T follicular helper cell (primary cell): ENCODE results near the gene STX18.

ENCODE experiments used
- DNase-seq: peaks from one replicate; pipeline ENCODE4 v3.0.0-alpha.2; 2020; ENCODE audit warnings: low read depth

Gene STX18

DNA sequence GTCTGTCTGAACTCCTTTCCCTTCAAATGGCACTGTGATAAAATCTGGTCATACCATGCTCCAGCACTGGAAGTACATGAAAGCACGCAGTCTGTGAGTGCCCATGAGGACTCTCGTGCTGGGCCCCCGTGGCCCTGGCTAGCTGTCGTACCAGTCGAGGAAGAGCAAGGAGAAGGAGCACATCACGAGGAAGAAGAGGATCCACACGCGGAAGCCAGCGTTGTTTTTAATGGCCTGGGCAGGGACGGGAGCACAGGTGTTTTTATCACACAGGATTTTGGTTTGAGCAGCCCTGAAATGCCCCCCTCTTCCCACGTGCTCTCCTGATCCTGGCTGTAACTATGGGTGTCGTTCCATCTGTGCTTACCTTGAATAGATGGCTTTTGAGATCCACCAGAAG lies 122.0 kb downstream of the STX18 start:
- no peak for DNase-seq

DNA sequence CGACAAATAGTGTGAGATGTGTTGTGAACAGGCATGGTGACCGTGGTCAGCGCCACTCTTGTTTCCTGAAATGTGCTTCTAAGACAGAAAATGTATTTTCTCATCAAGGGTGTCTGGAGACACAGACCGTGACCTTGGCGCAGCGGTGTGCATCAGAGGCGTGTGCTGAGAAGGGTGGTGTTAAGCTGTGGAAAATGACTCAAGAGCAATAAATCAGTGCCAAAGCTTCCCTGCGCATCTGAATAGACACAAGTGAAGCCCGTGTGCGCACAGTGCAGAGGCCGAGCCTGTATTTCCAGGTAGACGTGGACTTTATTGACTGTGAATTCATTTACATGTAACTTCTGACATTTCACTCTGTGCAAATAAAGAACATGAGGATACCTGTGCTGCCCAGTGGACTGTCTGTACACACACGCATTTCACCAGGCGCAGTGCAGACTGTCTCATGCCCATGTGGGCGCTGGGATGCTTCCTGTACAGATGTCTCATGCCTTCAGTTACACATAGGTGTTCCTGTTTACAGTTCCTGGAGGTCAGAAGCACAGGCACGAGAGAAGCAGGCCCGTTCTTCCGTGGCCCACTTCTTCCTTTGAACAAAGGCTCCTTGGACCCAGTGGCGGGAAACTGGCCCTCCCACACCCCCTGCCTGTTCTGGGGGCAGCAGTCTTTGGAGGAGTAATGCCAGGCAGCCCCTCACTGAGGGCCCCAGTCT lies 123.0 kb downstream of the STX18 start:
- no peak for DNase-seq

DNA sequence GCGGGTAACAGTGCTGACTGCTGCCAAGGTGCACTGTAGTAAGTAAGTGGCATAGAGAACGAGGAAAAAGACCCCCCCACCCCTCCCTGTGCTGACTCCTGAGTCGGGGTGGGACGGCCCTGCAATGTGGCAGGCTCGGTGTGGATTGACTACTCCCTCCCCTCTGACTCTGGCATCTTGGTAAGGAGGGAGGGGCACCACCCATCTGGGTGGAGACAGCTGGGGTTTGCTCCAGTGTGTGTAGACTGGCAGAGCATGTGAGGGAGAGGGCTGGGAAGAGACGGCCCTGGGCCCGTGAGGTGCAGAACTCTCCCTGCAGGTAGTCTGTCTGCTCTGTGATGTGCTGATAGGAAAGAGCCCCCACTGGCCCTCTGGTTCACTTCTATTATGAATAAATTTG lies 124.0 kb downstream of the STX18 start:
- DNase-seq: no peak

DNA sequence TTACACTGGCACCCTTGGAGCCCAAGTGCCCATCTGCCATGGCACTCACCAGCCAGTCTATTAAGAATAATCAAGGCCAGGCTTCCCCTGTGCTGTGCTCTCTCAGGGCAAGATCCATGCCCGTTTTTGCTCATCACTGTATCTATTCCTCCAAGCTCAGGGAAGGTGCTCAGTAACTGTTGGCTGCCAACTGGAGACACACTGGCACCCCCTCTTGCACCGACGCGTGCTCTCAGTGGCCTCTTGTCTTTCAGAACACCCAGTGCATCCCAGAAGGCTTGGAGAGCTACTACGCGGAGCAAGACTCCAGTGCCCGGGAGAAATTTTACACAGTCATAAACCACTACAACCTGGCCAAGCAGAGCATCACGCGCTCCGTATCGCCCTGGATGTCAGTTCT lies 124.9 kb downstream of the STX18 start:
- DNase-seq: no peak

DNA sequence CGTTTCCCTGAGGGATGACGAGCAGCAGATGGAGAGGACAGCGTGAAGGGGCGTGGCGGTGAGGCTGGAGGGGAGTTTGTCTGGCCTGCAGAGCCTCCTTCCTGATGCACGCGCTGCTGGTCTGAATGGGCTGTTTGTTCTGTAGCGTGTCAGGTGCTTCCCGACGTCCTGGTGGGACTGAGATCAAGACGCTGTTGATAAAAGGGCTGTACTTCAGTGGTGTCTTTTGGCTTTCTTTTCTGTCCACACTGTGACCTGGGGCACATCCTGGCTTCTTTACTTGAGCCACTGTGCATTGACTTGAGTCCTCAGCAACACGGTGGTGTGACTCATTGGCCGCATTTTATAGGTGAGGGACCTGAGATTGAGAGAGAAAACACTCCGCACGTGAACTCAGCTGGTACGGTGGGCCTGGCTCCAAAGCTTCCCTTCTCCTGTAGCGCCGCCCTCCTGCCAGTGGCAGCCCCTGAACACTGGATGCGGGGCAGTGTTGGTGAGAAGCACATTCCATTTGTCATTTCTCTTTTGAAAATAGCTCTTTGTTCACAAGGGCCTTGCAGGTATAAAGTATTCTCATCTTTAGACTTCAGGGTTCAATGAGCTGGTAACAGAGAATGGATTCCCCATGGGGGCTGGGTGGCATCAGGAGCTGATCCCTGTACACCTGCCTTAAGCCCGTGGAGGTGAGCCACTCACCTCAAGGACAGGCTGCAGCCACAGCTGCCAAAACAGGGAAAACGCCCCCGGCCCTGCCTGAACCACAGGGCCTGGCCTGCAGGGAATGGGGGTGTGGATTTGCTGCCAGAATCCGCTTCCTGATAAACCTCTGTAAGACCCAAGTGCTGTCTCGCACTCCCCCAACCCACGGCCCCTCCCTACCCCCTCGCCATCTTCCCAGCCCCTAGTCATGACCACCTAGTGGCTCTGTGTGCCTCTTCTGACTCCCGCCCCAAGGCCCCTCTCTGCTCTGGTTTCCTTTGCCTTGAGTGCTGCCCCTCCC lies 125.7 kb downstream of the STX18 start:
- no peak for DNase-seq

DNA sequence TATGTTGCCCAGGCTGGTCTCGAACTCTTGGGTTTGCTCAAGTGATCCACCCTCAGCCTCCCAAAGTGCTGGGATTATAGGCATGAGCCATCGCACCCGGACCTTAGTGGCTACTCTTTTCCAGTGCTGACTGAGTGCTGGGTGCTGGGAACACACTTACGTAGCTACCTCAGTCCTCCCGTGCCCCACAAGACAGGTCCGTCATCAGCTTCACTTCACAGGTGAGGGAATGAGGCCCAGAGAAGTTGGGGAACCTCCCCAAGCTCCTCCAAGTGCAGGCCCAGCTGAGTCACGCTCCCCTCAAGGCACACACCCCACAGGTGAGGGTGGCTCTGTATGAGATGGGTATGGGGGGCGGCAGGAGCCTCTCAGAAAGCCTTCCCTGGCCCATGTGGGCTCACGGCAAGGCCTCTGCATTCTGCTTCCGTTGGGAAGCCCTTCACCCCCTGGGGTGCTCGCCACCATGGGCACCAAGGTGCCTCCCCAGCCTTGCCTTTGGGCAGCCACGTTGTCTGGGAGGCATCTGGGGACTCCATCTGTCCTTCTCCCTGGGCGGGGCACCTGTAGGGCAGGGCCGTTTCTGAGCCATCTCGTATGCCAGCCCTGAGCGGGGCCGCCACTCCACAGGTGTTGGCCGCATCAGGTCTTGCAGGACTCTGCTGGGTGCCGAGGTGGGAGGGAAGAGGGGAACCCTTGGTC lies 126.6 kb downstream of the STX18 start:
- DNase-seq: no peak

DNA sequence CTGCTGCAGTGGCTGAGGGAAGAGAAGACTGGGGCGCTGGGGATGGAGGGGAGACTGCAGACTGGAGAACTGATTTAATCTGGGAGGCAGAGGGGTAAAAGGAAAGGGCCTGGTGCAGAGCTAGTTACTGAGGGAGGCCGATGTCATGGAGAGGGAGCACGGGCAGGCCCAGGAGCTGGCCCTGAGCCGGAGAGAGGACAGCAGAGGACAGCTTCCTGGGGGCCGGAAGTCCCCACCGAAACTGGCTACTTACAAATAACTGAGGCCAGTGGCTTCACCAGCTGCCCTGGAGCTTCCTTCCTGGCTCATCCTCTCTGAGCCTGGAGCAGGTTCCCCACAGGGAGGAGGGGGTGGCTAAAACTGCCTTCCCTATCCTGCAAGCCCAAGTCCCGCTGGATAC lies 128.0 kb downstream of the STX18 start:
- DNase-seq: no peak

DNA sequence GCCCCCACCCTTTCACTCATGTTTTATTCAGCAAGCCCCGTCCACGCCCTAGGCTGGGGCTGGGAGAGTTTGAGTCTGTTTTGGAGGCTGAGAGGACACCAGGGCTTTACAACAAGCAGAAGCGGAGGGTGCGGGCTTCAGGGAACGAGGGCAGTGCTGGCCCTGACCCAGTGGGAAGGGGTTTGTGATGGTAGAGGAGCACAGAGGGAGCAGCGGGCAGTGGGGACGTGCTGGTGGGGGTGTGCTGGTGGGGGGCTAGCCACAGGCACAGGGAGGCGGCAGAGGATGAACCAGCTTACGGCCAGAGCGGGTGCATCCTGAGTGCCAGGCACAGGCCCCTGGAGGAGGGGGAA lies 128.5 kb downstream of the STX18 start:
- no peak for DNase-seq

DNA sequence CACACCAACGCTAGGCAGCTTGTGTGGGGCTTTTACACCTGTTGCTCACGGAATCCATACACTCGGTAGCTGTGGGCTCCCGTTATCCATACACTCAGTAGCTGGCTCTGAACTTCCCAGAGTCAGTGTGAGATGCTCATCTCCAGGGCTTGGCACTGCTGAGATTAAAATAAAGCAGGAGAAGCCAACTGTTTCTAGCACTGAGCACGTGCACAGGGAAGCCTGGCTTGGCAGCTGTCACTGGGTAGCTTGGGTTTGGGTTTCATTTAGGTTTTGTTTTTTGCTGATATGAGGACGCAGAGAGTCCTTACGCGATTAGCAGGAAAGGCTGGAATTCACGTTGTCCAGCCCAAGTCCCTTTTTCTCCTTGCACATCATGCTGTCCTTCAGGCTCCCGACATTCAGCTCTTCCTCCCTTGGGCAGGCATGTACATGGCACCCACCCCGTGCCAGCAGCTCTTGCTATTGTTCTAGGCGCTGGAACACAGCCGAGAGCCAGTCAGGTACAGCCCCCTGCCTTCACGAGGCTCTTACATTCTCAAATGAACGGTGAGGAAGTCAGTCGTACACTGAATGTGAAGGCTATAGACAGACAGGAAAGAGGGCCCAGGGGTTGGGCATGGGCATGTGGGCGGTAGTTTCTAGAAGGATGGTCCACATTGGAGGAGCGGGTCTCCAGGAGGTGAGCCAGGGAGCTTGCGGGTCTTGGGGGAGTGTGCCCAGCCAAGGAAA lies 129.0 kb downstream of the STX18 start:
- DNase-seq: no peak

DNA sequence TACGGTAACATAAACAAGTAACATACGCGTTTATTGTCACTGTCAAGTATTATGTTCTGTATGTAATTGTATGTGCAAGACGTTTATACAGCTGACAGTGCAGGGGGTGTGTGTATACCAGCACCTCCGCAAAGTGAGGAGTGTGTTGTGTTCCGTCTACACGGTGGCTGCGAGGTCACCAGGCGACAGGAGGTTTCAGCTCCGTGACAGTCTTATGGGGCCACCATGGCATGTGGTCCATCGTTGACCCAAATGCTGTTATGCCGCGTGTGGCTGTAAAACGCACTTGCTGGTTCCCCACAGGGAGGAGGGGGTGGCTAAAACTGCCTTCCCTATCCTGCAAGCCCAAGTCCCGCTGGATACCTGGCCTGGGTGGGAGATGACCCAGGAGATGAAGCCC lies 129.9 kb downstream of the STX18 start:
- DNase-seq: no peak

DNA sequence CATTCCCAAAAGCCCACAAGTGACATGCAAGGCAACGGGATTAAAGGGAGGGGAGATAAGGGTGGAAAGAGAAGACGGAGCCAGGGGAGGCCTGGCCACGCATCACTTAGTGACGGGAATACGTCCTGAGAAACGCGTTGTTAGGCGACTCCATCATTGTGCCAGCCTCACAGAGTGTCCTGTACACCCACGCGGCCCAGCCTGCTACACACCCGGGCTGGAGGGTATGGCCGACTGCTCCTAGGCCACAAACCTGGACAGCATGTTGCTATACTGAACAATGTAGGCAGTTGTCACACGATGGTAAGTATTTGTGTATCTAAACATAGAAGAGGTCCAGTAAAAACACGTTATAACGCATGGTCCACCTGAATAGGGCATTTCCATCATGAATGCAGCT lies 131.6 kb downstream of the STX18 start:
- no peak for DNase-seq

DNA sequence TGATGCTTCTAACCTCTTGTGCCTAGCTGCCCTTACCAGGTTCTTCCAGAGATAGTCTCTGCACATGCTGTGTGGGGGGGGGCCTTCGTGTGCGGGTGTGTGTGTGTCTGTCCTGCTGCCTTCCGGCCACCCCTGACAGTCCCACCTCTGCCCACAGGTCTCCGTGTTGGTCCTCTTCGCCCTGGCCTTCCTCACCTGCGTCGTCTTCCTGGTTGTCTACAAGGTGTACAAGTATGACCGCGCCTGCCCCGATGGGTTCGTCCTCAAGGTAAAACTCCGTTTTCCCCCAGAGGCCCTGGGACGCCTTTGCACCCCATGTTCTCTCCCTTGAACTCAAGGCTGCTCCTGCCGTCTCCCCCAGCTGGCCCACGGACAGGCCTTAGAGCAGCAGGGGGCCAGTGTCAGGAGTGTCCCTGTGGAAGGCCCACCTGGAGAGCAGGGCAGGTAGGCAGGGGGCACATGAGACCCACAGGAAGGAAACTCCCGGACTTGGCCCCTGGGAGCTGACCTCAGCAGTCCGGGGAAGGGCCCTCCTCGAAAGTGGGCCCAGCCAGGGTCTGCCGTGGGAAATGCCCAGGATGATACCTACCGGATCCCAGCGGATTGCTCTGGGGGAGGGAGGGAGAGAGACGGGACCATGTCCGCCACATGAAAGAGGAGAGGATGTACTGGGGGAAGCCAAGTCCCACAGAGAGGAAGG lies 132.3 kb downstream of the STX18 start:
- no peak for DNase-seq

DNA sequence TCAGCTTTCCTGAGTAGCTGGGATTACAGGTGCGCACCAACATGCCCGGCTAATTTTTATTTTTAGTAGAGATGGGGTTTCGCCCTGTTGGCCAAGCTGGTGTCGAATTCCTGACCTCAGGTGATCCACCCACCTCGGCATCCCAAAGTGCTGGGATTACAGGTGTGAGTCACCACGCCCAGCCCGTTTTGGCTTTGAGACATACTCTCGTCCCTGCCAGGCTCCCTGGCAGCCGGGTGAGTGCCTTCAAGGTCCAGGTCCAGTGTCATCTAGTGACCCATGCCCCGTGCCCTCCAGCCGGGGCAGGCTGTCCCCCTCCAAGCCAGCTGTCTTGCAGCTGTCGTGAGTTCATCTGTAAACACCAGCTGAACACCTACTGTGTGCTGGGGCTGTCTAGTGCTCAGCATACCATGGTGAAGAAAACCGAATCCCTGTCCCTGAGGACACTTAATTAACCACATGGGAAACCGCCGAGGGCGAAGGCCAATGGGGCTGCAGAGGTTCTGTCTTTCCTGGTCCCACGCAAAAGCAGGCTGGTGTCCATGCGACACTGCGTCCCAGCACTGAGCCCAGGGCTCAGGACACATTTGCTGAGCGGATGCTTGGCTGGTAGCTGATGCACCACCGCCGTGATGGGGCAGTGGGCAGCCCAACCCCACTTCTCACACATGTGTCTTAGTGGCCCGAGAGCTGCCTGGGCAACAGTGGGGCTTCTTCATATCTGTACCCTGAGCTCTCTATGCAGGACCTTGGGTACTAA lies 133.1 kb downstream of the STX18 start:
- no peak for DNase-seq

DNA sequence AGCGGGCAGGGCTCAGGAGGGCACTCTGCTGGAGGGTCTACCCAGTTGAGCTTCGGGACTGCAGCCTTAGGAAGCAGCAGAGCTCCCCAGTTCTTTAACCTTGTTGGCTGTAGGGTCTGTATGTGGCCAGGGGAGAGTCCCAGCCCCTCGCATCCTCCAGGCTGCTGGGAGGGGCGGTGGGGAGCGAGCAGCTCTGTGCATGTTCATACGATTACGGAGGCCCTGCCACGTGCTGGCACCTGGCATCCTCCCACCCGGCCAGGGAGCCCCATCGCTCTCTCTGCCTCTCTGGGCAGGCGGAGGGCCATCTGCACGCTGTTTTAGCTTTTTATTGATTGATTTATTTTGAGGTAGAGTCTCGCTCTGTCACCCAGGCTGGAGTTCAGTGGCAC lies 133.7 kb downstream of the STX18 start:
- no peak for DNase-seq

DNA sequence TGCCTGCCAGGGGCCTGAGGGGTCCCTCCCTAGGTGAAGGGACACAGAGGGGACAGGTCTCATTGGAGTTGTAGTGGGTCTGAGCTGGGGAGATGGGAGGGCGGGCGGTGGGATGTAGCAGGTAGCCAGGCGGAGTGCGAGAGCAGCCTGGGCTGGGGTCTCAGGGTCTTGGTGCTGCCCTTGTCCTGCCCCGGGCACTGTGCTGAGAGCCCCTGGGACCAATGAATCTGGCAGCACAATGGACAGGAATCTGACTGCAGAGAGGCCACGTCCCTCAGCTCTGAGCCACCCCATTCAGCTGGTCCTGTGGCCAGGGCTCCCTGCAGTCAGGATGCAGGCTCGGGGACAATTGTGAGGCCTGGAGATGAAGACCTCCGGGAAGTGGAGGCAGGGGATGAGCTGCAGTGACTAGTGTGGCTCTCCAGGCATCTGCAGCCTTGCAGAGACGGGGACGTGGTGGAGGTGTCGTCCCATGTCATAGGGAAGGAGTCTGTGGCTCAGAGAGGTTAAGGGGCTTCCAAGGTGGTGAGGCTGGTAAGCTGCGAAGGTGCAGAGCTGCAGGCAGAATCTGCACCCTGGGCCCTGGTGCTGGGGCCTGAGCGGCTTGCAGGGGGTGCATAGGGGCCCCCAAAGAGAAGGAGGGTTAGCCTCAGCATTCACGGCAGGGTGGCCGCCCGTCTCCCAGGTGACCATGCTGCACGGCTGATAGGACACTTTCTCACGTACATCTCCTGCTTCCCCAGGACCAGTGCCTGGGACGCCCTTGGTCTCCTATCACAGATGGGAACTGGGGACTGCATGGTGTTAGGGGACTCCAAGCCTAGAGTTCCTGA lies 134.3 kb downstream of the STX18 start:
- no peak for DNase-seq

DNA sequence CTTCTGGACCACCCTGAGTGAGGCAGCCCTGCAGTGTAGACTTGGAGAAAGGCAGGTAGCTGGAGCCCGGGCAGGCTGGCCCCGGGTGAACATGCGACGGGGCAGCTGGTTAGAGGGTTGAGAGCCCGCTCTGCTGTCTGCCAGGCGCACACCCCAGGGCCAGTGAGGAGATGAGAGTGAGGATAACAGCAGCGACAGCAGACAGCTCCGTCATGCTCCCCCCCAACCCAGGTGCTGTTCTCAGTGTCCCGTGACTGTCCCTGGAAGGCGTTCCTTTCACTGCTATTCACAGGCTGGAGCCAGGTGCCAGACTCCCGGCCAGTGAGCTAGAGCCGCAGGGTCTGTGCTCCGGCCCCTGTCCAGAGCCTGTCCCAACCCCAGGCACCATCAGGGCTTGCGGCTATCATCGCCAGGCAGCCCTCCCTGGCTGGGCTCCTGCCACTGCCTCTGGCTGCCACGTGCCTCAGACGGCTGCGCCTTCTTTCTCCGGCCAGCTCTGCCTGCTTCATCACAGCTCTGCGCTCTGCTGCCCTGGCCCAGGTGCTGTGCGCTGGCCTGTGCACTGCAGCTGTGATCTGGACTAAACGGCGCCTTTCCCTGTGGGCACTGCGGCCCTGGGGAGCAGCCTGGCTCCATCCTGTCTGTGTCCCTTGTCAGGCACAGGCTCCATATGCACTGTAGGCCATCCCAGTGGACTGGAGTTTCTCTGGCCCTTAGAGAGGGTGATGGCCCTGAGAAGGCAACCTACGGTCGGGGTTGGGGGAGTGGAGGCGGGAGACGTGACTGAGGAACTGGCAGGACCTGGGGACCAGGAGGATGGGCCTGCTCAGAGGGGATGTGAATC lies 135.2 kb downstream of the STX18 start:
- no peak for DNase-seq

DNA sequence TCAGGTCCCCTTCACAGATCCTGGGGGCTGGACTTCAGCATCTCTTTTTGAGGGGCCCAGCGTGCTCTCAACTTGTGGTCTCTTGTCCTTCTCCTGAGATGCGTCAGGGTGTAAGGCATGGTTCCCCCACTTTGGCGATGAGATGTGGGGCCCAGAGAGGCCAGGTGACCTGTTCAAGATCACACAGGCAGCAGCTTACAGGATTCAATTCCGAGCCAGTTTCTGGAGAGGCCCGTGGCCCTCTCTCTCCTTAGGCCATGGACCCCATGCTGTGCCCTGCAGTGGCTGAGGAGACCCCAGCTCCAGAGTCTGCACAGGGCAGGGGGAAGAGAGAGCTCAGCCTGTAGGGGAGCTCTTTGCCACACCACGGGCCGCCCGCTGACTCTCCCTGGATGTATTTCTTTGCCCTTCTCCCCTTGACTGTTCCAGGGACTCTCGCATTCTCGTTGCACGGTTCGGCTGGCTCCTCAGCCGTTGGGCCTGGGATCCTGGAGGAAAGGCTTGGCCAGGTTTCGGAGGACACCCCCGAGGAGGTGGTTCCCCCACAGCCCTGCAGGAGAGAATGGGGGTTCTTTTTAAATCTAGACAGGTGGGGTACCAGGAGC lies 136.4 kb downstream of the STX18 start:
- DNase-seq: no peak

DNA sequence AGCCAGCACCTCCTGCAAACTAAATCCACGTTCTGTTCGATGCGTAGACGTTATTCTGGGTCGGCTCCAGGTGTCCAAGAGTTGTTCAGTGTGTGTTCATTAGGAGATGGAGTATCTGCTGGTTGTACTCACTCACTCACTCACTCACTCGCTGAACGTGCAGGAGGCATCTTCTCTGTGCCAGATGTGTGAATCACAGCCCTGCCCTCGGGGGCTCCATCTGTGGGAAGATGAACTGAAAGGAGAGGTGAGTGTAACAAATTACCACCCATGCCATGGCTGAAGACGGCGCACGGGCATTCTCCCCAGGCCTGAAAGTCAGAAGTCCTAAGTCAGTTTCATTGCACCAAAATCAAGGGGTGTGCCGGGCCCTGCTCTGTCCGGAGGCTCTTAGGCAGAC lies 138.9 kb downstream of the STX18 start:
- no peak for DNase-seq
